Left lung (tissue), 10 donors: Measurements from ENCODE around the gene NTN4. TPM values are rescaled to one million over a fixed set of nuclear protein-coding genes. Genes with fewer than 3 reads are reported as not detected.

Experiments used
- ATAC-seq: fragments of 200-7000 bp; cut with Tn5 transposase; one replicate; pipeline ENCODE4 v1.9.1; 2020; ENCODE audit warnings: moderate library complexity
- DNase-seq, 4 donors: peaks; one replicate each; pipeline ENCODE4 v3.0.0-alpha.2; 2013 to 2020
- H3K27ac ChIP-seq, 2 donors: fragments of 200-600 bp; sonication (generic) in 1 of 2; one replicate each; pipeline versions ENCODE4 v1.5.0 to v1.8.0; 2020 to 2021
- H3K27me3 ChIP-seq, 2 donors: fragments of 200-600 bp; sonication (generic) in 1 of 2; one replicate each; pipeline versions ENCODE4 v1.5.0 to v1.8.0; 2020 to 2021
- H3K36me3 ChIP-seq, 2 donors: fragments of 200-600 bp; sonication (generic) in 1 of 2; one replicate each; pipeline versions ENCODE4 v1.5.0 to v1.8.0; 2020 to 2021
- H3K4me1 ChIP-seq, 2 donors: fragments of 200-600 bp; one replicate each; pipeline ENCODE4 v1.8.0; 2021
- H3K4me3 ChIP-seq, 2 donors: fragments of 200-600 bp; sonication (generic) in 1 of 2; one replicate each; pipeline versions ENCODE4 v1.5.0 to v1.8.0; 2020 to 2021; ENCODE audit warnings: mild to moderate bottlenecking in 1 of 2
- H3K9me3 ChIP-seq, 2 donors: fragments of 200-600 bp; sonication (generic) in 1 of 2; one replicate each; pipeline versions ENCODE4 v1.5.0 to v1.8.0; 2020 to 2021
- CTCF ChIP-seq, 2 donors: fragments of 200-600 bp; sonication (generic) in 1 of 2; IDR thresholded peaks; one replicate each; pipeline versions ENCODE4 v1.5.0 to v1.8.0; 2021; ENCODE audit warnings: antibody characterized with exemption in 2 of 2
- intact Hi-C, 2 donors: fragments of 100-400 bp; cut with DNase I; formaldehyde crosslinking; loops; one replicate each; pipeline versions ENCODE4 v1.11.2 to v1.14.2; 2022
- polyA plus RNA-seq, 6 donors: library from polyadenylated mRNA; unstranded; fragments of 120-200 nt; gene quantifications; one replicate each; pipeline ENCODE4 v1.2.1, GENCODE V29; 2013; ENCODE audit not compliant: insufficient read length in 6 of 6
- total RNA-seq, 2 donors: library from RNA; stranded (reverse); fragmentation: NEBNext Ultra II Directional; extraction: Animal tissue kit (Norgen Biotek cat#: 25700); gene quantifications; one replicate each; pipeline ENCODE4 v1.2.1, GENCODE V29; 2021
- donor health status: DM: no; HTN: yes; CAD: no.
- donor health status: DM: no; HTN: no; CAD: no.

NTN4 gene
- total and polyA plus RNA-seq, 8 donors, result 22.6 to 81.5 (median 34.1) TPM

- ATAC-seq, result no peak
- TF ChIP-seq CTCF (IDR thresholded peaks at IDR 0.05), result no peak
- intact Hi-C loops, result no loop called here
Measured at GRCh38 chr12:95715177-95715576, 75.4 kb downstream of the NTN4 start.

GRCh38 chr12:95712269-95712668, 78.3 kb downstream of the NTN4 start:
- Histone ChIP-seq H3K4me1 (no peaks in the 10 kb centered on the region), H3K9me3 (no peaks in the 10 kb centered on the region), H3K27me3 (no peaks in the 10 kb centered on the region), H3K36me3 (peaks cover 0 to 8% of the 10 kb centered on the region in 2 donors), H3K4me3 (no peak overlapping the region), H3K27ac (no peak overlapping the region)
- intact Hi-C loops, result no loop called here
- no peak for ATAC-seq
- no peak for TF ChIP-seq CTCF (IDR thresholded peaks at IDR 0.05)
- DNase-seq, result no peak

More at GRCh38 chr12:95715177-95715576, 75.4 kb downstream of the NTN4 start:
- H3K27me3 ChIP-seq, result no peaks in the 10 kb centered on the region
- no peak overlapping the region for H3K27ac ChIP-seq
- no peaks in the 10 kb centered on the region for H3K4me1 ChIP-seq
- no peak for DNase-seq
- no peak overlapping the region for H3K4me3 ChIP-seq
- H3K36me3 ChIP-seq, result peaks cover 0 to 3% of the 10 kb centered on the region in 2 donors
- no peaks in the 10 kb centered on the region for H3K9me3 ChIP-seq

- peaks cover 0 to 8% of the 10 kb centered on the region in 2 donors for H3K36me3 ChIP-seq
- no peak for TF ChIP-seq CTCF (IDR thresholded peaks at IDR 0.05)
- intact Hi-C loops, result no loop called here
Measured at GRCh38 chr12:95710386-95710785, 80.2 kb downstream of the NTN4 start.

GRCh38 chr12:95709152-95709551, 81.4 kb downstream of the NTN4 start:
- H3K9me3 ChIP-seq, result no peaks in the 10 kb centered on the region
- TF ChIP-seq CTCF (IDR thresholded peaks at IDR 0.05), result no peak
- H3K27me3 ChIP-seq, result no peaks in the 10 kb centered on the region
- ATAC-seq, result no peak
- no peaks in the 10 kb centered on the region for H3K4me1 ChIP-seq
- intact Hi-C loops, result no loop called here
- DNase-seq, result no peak
- H3K36me3 ChIP-seq, result peaks cover 0 to 8% of the 10 kb centered on the region in 2 donors
- H3K4me3 ChIP-seq, result no peak overlapping the region
- no peak overlapping the region for H3K27ac ChIP-seq

More at GRCh38 chr12:95710386-95710785, 80.2 kb downstream of the NTN4 start:
- H3K4me1 ChIP-seq, result no peaks in the 10 kb centered on the region
- no peaks in the 10 kb centered on the region for H3K9me3 ChIP-seq
- H3K27ac ChIP-seq, result no peak overlapping the region
- ATAC-seq (no peak), DNase-seq (no peak)
- no peaks in the 10 kb centered on the region for H3K27me3 ChIP-seq
- no peak overlapping the region for H3K4me3 ChIP-seq

- intact Hi-C loops, result no loop called here
- Histone ChIP-seq H3K36me3 (peaks cover 0 to 5% of the 10 kb centered on the region in 2 donors), H3K27ac (no peak overlapping the region), H3K4me3 (no peak overlapping the region), H3K27me3 (no peaks in the 10 kb centered on the region), H3K4me1 (peaks cover 0 to 4% of the 10 kb centered on the region in 2 donors), H3K9me3 (no peaks in the 10 kb centered on the region)
- DNase-seq, result no peak
- TF ChIP-seq CTCF (IDR thresholded peaks at IDR 0.05), result no peak
- ATAC-seq, result no peak
Measured at GRCh38 chr12:95705143-95705542, 85.4 kb downstream of the NTN4 start.
